Stimulated activated CD8-positive, alpha-beta memory T cell treated with anti-CD3 and anti-CD28 coated beads, Interleukin-15, amount 100 ng/mL, for 48 hours (primary cell): ENCODE data around the gene UTY.

Experiments used
- DNase-seq, 2 donors: peaks; one replicate each; pipeline ENCODE4 v3.0.0-alpha.2; 2020; ENCODE audit warnings: low read depth in 2 of 2

Gene UTY

GRCh38 chrY:13415556-13415955 is 64.3 kb downstream of the UTY start:
- DNase-seq: no peak

- no peak for DNase-seq
Observed at GRCh38 chrY:13398876-13399275, 81.0 kb downstream of the UTY start.

GRCh38 chrY:13381110-13381683 is 98.6 kb downstream of the UTY start:
- DNase-seq: no peak

- DNase-seq: no peak
Observed at GRCh38 chrY:13370868-13371800, 108.7 kb downstream of the UTY start.

- no peak for DNase-seq
Observed at GRCh38 chrY:13370245-13370644, 109.6 kb downstream of the UTY start.

- DNase-seq: no peak
Observed at GRCh38 chrY:13368513-13368845, 111.4 kb downstream of the UTY start.

- DNase-seq: no peak
Observed at GRCh38 chrY:13363641-13364040, 116.2 kb downstream of the UTY start.

GRCh38 chrY:13362662-13363061 is 117.2 kb downstream of the UTY start:
- no peak for DNase-seq

GRCh38 chrY:13361656-13362636 is 117.9 kb downstream of the UTY start:
- no peak for DNase-seq

GRCh38 chrY:13351443-13351842 is 128.4 kb downstream of the UTY start:
- DNase-seq: no peak

GRCh38 chrY:13347106-13347505 is 132.7 kb downstream of the UTY start:
- DNase-seq: no peak

- DNase-seq: no peak
Observed at GRCh38 chrY:13345549-13345948, 134.3 kb downstream of the UTY start.

GRCh38 chrY:13343307-13343946 is 136.4 kb downstream of the UTY start:
- DNase-seq: peak in 1 of 2 donors; percentile 27

GRCh38 chrY:13339939-13340338 is 139.9 kb downstream of the UTY start:
- DNase-seq: no peak

GRCh38 chrY:13339381-13339780 is 140.5 kb downstream of the UTY start:
- no peak for DNase-seq

GRCh38 chrY:13338711-13339110 is 141.1 kb downstream of the UTY start:
- no peak for DNase-seq

- DNase-seq: no peak
Observed at GRCh38 chrY:13337934-13338333, 141.9 kb downstream of the UTY start.

- DNase-seq: no peak
Observed at GRCh38 chrY:13333791-13334190, 146.0 kb downstream of the UTY start.

- no peak for DNase-seq
Observed at GRCh38 chrY:13330651-13331050, 149.2 kb downstream of the UTY start.

GRCh38 chrY:13312966-13313365 is 166.9 kb downstream of the UTY start:
- no peak for DNase-seq

GRCh38 chrY:13307959-13308358 is 171.9 kb downstream of the UTY start:
- DNase-seq: no peak

GRCh38 chrY:13300795-13301194 is 179.0 kb downstream of the UTY start:
- DNase-seq: no peak
